ENCODE data around the gene ROCK1. TPM values are rescaled to one million over a fixed set of nuclear protein-coding genes. Genes with fewer than 3 reads are reported as not detected.
"Not testable (repeated sequence)": the region's sequence is repeated elsewhere in the genome, so short reads cannot be mapped to it uniquely, and the experiment has no call there.

ROCK1 gene
- 10 to 100 TPM in 2 of 3 donors, 1 to 10 TPM in 1; 5.7 to 22.8 (median 16.1) TPM for polyA plus RNA-seq

DNA sequence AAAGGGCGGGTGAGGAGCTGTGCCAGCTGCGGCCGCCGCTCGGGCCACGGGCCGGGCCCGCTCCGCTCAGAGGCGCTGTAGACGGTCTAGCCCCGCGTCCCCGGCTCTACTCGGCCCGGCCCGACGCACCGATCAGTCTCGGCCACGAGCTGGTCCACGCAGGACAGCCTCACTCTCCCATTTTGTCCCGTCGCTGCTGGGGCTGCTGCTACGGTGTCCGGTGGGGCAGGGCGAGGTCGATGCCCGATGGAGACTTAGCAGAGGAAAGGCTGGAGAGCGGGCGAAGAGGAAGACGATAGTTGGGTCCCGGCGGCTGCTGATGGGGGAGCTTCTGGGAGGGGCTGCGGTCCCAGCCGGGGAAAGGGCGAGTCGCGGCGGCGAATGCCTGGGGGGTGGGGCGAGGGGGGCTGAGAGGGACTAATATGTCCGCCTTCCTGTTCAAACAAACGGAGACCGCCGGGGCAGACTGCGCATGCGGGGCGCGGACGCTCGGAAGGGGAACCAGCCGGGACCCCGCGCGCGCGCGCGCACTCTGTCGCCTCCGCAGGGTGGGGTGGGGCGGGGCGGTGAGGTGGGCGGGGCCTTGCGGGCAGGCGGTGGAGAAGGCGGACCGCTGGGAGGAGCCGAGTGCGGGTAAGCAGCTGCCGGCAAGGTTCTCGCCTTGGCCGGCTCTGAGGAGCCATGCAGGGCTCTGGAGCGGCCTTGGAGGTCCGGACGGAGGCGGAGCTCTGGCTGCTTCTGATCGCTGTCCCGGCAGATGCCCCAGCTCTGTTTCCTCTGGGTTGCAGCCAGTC, at the start of gene ROCK1:
TSS of gene ROCK1 (minus strand) at position 468 of the 794 bp plus-strand sequence. CDS start 903 bp downstream, outside the sequence.
- WGBS, 3 donors: 0 to 1% (median 0%) methylated on average over 51 to 80 of the region's 80 CpGs

DNA sequence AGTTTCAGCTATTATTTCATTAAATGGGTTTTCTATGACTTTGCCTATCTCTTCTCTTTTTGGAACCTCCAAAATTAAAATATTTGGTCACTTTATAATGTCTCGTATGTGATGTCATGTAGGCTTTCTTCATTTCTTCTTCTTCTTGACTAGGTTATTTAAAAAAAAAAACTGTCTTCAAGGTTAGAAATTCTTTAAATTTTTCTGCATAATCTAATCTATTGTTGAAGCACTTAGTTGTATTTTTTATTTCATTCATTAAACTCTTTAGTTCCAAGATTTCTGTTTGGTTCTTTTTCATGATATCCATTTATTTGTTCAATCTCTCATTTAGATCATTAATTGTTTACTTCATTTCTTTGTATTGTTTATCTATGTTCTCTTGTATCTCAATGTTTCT, 43.8 kb upstream of the ROCK1 start:
- 89 to 100% (median 93%) methylated on average over 1 of the region's 1 CpG for WGBS, 3 donors
- H3K27ac ChIP-seq (ENCODE audit: low read depth, low read length): no peak overlapping the region

More for the DNA sequence above, at the start of gene ROCK1:
- peak within 1 kb of the TSS; percentile 86 for H3K27ac ChIP-seq (ENCODE audit: low read depth, low read length)

DNA sequence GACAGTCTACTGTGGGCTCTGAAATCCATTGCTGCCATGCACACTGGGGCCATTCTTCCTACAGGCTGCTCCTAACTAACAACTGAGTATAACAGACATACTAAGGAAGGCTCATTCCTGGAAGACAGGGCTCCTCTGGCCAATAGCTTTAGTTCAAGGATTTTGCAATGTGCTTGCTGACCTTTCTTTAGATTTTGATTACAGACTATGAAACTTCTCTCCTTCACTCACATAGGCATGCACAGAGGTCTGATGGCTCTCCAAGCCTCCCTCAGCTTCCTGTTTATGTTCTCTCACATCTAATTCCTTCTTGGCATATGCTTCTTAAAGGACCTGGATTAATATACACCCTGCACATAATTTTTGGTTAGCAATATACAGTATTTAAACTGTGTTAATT, 34.4 kb upstream of the ROCK1 start:
- no peak overlapping the region for H3K27ac ChIP-seq (ENCODE audit: low read depth, low read length)

DNA sequence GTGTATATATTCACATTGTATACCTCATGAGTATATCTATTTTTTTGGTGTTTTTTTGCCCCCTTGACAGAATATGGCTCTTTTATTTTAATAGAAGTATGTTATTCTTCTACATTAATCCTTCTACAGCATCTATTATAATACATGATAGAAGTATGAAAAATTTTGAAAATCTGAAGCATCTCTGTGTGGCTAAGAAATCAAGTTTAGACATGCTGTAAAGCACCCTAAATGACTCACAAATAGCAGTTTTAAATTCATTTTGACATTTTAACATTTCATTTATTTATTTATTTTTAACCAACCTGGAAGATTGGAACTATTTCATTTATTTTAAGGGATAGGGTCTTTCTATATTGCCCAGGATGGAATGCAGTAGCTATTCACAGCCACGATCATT, 33.8 kb upstream of the ROCK1 start:
- H3K27ac ChIP-seq (ENCODE audit: low read depth, low read length): no peak overlapping the region
- WGBS, 3 donors: 76 to 95% (median 91%) methylated on average over 1 of the region's 1 CpG

DNA sequence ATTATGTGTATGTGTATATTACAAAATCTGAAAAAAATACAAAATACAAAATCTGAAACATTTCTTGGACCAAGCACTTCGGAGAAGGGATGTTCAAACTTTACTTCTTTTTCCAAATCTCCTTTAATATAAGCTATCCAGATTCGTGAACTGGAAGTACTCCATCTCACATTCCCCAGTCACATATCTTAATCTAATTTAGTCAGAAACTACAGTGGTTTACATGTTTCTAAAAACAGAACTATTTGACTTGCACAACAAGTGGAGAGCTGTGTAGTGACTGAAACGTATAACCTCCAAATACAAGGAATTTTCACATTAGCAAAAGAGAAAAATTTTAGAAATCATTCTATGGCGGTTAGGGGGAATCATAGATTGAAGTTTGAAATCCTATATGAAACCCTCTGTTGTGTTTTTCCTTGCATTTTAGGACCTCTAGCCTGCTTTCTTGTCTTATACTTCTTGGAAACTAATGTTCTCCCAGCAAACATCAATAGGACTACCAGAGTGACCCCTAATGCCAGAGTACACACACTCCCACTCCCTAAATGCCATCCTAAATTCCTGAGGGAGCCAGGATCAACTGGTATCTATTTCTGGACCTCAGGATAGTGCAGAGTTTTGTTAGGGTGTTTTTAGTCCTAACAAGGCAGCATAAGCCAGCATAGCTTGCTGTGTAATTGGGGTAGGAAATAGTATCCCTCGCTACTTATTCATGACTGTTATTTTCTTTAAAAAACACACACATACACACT, 30.2 kb upstream of the ROCK1 start:
- WGBS, 3 donors: 53 to 66% (median 61%) methylated on average over 5 of the region's 5 CpGs
- no peak overlapping the region for H3K27ac ChIP-seq (ENCODE audit: low read depth, low read length)

DNA sequence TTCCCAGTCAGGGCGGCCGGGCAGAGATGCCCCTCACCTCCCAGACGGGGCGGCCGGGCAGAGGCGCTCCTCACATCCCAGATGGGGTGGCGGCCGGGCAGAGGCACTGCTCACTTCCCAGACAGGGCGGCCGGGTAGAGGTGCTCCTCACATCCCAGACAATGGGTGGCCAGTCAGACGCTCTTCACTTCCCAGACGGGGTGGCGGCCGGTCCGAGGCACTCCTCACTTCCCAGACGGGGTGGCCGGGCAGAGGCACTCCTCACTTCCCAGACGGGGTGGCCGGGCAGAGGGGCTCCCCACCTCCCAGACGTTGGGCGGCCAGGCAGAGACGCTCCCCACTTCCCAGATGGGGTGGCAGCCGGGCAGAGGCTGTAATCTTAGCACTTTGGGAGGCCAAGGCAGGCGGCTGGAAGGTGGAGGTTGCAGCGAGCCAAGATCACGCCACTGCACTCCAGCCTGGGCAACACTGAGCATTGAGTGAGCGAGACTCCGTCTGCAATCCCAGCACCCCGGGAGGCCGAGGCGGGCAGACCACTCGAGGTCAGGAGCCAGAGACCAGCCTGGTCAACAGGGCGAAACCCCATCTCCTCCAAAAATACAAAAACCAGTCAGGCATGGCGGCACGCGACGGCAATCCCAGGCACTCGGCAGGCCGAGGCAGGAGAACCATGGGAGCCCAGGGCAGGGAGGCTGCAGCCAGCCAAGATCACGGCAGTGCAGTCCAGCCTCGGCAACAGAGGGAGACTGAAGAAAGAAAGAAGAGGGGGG, 26.3 kb upstream of the ROCK1 start:
- WGBS, 3 donors: 95% methylated on average over 38 to 41 of the region's 41 CpGs
- not testable (repeated sequence) for H3K27ac ChIP-seq (ENCODE audit: low read depth, low read length)

DNA sequence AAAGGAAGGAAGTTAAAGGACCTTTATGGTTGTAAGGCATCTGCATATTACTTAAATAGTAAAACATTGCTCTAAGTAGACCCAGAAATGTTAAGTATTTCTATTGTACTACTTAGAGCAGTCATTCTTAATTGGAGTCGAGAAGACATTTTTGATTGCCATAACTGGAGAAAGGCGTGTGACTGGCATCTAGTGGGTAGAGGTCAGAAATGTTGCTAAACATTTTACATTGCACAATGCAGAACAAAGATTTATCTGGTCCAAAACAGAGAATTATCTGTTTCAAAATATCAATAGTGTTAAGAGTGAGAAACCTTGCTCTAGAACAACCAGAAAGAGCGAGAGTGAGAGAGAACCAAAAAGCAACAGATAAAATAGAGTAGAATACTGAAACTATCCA, 23.3 kb upstream of the ROCK1 start:
- 51 to 55% (median 53%) methylated on average over 3 of the region's 3 CpGs for WGBS, 3 donors
- no peak overlapping the region for H3K27ac ChIP-seq (ENCODE audit: low read depth, low read length)

DNA sequence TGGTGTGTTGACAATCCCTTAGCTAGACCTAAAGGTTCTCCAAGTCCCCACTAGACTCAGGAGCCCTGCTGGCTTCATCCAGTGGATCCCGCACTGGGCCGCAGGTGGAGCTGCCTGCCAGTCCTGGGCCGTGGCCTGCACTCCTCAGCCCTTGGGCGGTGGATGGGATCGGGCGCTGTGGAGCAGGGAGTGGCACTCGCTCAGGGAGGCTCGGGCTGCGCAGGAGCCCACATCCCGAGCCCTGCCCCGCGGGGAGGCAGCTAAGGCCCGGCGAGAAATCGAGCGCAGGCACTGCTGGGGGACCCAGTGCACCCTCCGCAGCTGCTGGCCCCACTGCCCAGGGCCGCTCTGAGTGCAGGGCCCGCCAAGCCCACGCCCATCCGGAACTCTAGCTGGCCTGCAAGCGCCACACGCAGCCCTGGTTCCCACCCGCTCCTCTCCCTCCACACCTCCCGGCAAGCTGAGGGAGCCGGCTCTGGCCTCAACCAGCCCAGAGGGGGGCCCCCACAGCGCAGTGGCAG, 20.8 kb upstream of the ROCK1 start:
- H3K27ac ChIP-seq (ENCODE audit: low read depth, low read length): no peak overlapping the region
- WGBS, 3 donors: 91 to 95% (median 94%) methylated on average over 24 to 27 of the region's 27 CpGs

DNA sequence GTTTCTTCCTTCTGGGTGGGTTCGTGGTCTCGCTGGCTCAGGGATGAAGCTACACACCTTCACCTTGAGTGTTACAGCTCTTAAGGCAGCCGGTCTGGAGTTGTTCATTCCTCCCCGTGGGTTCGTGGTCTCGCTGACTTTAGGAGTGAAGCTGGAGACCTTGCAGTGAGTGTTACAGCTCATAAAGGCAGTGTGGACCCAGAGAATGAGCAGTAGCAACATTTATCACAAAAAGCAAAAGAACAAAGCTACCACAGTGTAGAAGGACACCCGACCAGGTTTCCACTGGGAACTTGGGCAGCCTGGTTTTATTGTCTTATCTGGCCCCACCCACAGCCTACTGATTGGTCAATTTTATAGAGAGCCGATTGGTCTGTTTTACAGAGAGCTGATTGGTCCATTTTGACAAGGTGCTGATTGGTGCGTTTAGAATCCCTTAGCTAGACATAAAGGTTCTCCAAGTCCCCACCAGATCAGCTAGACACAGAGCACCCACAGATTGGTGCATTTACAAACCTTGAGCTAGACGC, 20.1 kb upstream of the ROCK1 start:
- 90 to 96% (median 95%) methylated on average over 10 of the region's 10 CpGs for WGBS, 3 donors
- no peak overlapping the region for H3K27ac ChIP-seq (ENCODE audit: low read depth, low read length)

DNA sequence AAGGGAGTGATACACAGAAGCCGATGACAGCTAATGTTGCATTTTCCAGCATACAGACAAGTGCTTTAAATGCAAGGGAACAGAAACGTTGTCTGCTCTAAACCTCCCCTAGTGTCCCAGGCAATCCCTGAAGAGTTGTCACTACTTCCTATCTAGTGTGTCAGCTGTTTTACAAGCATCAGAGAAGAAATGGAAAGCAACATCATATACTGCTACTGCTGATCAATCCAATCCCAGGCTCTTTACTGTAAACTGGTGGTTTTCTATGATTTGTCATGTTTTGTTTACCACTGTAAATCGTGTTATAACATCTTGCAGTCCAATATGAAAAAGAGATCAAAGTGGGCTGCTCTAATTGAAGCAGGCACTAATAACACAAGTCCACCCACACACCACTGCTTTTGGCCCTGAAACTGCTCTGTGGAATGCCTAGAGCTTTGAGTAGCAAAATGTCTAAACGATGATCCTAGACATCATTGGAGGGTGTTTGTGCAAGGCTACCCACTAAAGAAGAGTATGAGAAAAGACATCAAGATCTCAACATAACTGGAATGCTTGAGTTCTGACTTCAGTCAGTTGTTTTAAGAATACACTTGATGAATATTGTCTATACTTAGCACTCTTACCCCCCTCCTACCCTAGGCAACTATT, 18.1 kb upstream of the ROCK1 start:
- 44 to 65% (median 52%) methylated on average over 4 of the region's 4 CpGs for WGBS, 3 donors
- no peak overlapping the region for H3K27ac ChIP-seq (ENCODE audit: low read depth, low read length)

DNA sequence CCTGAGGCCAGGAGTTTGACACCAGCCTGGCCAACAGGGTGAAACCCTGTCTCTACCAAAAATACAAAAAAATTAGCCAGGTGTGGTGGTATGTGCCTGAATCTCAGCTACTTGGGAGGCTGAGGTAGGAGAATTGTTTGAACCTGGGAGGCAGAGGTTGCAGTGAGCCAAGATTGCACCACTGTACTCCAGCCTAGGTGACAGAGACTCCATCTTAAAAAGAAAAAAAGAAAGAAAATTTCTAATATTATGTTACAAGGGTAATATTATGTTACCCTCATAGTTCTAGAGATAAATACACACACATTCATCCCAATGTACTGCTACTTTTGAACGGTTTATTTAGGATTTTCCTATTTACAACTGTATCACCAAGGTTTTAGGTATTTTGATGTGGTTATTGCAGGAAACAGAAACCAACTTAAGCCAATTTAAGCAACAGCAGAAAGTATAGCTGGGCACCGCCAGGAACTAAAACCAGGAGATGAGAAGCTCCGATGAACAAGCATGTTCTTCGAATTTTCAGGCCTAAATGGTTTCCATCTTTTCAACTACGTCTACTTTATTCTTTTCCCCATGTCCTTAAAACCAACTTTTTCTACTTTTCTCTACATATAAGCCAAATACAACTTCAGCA, 11.8 kb upstream of the ROCK1 start:
- no peak overlapping the region for H3K27ac ChIP-seq (ENCODE audit: low read depth, low read length)
- WGBS, 3 donors: 74 to 88% (median 82%) methylated on average over 5 of the region's 5 CpGs

DNA sequence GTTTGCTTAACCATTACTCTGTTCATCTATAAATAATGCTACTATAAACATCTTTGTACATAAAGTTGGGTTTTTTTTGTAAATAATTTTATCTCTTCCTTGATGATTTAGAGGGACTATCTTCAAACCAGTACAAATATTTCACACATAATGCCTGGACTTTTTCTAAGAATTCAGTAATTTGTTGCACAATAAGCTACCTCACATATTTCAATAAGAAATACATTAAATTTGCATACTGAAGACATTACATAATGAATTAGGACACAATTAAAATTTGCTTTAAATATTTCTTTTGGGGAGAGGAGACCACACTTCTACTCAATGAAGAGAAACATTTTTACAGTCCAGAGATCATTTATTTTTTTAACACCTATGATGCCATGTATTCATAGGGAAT, 7.2 kb upstream of the ROCK1 start:
- no peak overlapping the region for H3K27ac ChIP-seq (ENCODE audit: low read depth, low read length)

DNA sequence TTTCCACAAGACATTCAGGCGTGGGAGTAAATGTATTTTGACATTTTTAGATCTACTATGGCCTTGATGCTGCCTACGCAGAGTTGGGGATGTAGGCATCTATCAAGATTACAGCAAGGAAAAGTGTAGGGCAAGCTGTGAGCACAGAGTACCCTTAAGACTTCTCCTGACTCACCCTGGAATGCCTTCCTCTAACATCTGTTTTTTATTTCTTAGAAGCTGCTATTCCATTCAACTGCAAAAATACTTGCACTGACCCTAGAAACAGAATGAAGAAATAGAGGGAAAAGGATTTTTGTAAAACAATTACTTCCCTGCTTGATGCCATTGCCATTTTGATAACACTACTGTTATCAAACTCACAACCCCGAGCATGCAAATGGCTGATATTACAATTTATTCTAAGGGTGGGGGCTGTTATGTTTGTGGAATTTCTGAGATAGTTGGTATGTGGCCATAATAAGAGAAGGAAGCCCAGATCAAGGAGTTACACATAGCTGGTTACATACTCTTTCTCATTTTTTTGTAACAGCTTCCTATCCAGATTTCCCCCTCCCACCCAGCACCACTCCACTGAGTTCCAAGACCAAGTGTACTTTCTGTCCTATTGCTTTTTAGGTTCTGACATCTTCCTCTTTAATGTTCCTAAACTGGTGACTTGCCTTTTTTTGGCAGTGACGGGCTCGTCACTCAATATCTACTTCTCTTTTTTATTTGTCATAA, 6.0 kb upstream of the ROCK1 start:
- WGBS, 3 donors: 33 to 47% (median 35%) methylated on average over 5 of the region's 5 CpGs
- H3K27ac ChIP-seq (ENCODE audit: low read depth, low read length): no peak overlapping the region

DNA sequence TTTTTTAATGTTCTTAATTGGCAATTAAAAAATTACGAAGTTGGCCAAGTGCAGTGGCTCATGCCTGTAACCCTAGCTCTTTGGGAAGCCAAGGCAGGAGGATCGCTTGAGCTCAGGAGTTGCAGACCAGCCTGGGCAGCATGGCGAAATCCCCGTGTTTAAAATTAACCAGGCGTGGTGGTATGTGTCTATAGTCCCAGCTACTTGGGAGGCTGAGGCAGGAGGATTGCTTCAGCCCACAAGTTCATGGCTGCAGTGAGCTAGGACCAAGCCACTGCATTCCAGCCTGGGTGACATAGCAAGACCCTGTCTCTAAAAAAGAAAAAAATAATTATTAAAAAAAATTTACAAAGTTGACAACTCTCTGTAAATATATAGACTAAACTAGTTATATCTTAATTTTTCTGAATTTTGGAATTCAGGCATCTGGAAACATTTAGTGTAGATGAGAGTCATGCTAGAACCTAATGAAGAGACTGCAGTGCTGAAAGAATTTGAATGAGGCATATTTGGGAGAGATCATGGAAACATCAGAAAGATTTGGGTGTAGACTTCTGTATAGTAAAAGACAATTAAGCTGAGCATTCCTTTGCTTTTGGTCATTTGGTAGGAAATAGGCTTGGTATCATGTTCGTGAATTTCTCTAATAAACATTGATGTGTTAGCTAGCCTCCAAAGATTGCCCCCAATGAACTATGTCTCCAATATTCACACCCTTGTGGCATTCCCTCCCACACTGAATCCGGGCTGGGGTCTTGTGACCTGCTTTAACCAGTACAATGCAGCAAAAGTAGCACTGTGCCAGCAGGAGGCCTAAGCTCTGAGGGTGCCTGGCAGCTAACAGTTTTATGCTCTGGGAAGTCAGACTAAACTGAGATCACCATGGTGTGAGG, 4.2 kb upstream of the ROCK1 start:
- no peak overlapping the region for H3K27ac ChIP-seq (ENCODE audit: low read depth, low read length)
- WGBS, 3 donors: 76 to 78% (median 77%) methylated on average over 7 of the region's 7 CpGs

DNA sequence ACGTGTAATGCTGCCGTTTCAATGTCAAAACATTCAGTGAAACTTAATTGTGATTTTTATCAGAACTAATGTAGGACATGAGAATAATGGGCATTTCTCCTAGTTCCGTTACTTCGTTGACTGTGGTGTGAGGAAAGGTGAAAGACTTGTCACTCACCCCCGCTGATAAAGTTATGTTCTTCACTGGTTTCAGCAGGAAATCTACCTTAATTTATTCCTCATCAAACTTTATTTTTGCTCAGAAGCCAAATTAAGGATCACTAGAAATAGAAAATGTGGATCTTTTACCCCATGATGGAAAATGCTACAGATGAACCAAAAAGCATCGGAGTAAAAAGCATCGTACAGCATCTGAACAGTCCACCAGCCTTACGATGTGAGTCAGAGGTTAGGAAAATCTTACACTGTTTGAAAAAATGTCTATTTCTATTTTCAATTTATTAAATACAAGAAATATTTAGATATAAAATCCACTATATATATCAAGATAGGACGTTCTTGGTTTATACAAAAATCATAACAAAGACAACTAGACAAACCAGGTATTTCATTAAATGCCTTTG, 1.0 kb upstream of the ROCK1 start:
- 14 to 24% (median 21%) methylated on average over 9 of the region's 9 CpGs for WGBS, 3 donors
- no peak overlapping the region for H3K27ac ChIP-seq (ENCODE audit: low read depth, low read length)

DNA sequence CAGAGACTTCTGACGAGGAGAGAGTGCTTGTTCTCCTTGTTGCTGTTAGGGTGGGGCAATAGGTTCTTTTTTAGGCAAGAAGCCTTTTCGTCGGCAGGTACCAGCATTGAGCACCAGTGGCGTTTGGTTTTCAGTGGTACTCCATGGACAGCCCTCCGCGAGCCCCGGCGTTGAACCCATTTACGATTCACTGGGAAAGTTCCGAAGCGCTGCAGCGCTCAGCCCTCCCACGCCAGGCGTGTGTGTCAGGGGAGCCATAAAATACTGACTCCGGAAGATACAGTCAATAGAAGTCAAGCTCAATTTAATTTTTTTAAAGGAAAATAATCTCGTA, 494 bp upstream of the ROCK1 start:
- 0 to 1% (median 0%) methylated on average over 16 of the region's 16 CpGs for WGBS, 3 donors
- no peak overlapping the region for H3K27ac ChIP-seq (ENCODE audit: low read depth, low read length)
